HCT116 (cell line): ENCODE results near the gene EIF4G3. TPM values are rescaled to one million over a fixed set of nuclear protein-coding genes. Genes with fewer than 3 reads are reported as not detected.

Experiments used
- ATAC-seq: fragments of 200-7000 bp; cut with Tn5 transposase; 2 replicates; pipeline ENCODE4 v1.9.1; 2020; ENCODE audit warnings: mild to moderate bottlenecking, moderate library complexity
- BruUV-seq: library from RNA; stranded (reverse); fragments of 400-500 nt; replicated peaks from 2 replicates; lab custom pipeline; 2021; lab: Mats Ljungman, UMichigan
- CTCF ChIA-PET: fragments of 300-600 bp; sonication (Branson Sonifier 250); formaldehyde crosslinking; loops from one replicate; lab custom pipeline; 2021; ENCODE audit warnings: antibody characterized with exemption; lab: Charles Lee
- POLR2A ChIA-PET: fragments of 300-600, 350-600 bp; sonication (Branson Sonifier 250); formaldehyde crosslinking; loops from one replicate; lab custom pipeline; 2021; ENCODE audit warnings: antibody characterized with exemption; lab: Charles Lee
- RAD21 ChIA-PET, 2 experiments: fragments of 300-600 bp; sonication (Branson Sonifier 250); formaldehyde crosslinking; loops; one replicate each; lab custom pipeline; 2023; ENCODE audit warnings: low total read pairs in 2 of 2; ENCODE audit not compliant: uncharacterized antibody in 2 of 2, unreplicated experiment in 2 of 2, low non-redundant PET in 1 of 2; lab: Charles Lee
- DNase-seq: peaks from one replicate; pipeline ENCODE4 v3.0.0-alpha.2; 2010; ENCODE audit warnings: low read depth, low spot score
- H2AFZ ChIP-seq: fragments of 200-600 bp; shearing (Covaris generic), sonication (generic); 2 replicates; pipeline ENCODE4 v1.6.1; 2017; ENCODE audit warnings: low read depth, mixed run types, mixed read lengths, antibody characterized with exemption, low read length; ENCODE audit not compliant: poor library complexity, severe bottlenecking
- H3K27ac ChIP-seq: 2 replicates; pipeline ENCODE4 v1.5.1; 2012; ENCODE audit warnings: low read depth, low read length
- H3K27me3 ChIP-seq: fragments of 200-600 bp; sonication (generic); 2 replicates; pipeline ENCODE4 v1.6.1; 2016; ENCODE audit warnings: mixed run types, low read length, mixed read lengths; ENCODE audit not compliant: insufficient read depth
- H3K36me3 ChIP-seq, 2 experiments: fragments of 200-500 bp in 1 of 2; fragments of 200-600 bp in 1 of 2; sonication (Bioruptor generic) in 1 of 2; sonication (generic) in 1 of 2; 2 replicates each; pipeline versions ENCODE4 v1.5.1 to v1.6.1; 2014 to 2016; ENCODE audit warnings: low read length in 2 of 2, inconsistent platforms in 1 of 2, mixed read lengths in 1 of 2, mixed run types in 1 of 2; ENCODE audit not compliant: insufficient read depth in 2 of 2, control insufficient read depth in 1 of 2
- H3K4me1 ChIP-seq, 2 experiments: fragments of 200-600 bp in 1 of 2; sonication (generic) in 1 of 2; 2 replicates each; pipeline versions ENCODE4 v1.5.1 to v1.6.1; 2012 to 2017; ENCODE audit warnings: low read length in 2 of 2, inconsistent platforms in 1 of 2, mild to moderate bottlenecking in 1 of 2, mixed read lengths in 1 of 2, mixed run types in 1 of 2, moderate library complexity in 1 of 2; ENCODE audit not compliant: insufficient read depth in 2 of 2, control insufficient read depth in 1 of 2
- H3K4me2 ChIP-seq: fragments of 200-600 bp; sonication (generic); 2 replicates; pipeline ENCODE4 v1.6.1; 2017; ENCODE audit warnings: mixed run types, low read length, mixed read lengths
- H3K4me3 ChIP-seq, 2 experiments: fragments of 200-600 bp in 1 of 2; sonication (generic) in 1 of 2; replicated peaks in 1 of 2; 2 replicates each; pipeline ENCODE4 v1.5.1; 2011 to 2016; ENCODE audit warnings: low read length in 2 of 2, control low read depth in 1 of 2, low read depth in 1 of 2, mild to moderate bottlenecking in 1 of 2, mixed read lengths in 1 of 2, mixed run types in 1 of 2
- H3K79me2 ChIP-seq: fragments of 200-600 bp; sonication (generic); 2 replicates; pipeline ENCODE4 v1.6.1; 2017; ENCODE audit warnings: mild to moderate bottlenecking, mixed run types, low read length, moderate library complexity, mixed read lengths; ENCODE audit not compliant: insufficient read depth
- H3K9ac ChIP-seq: fragments of 200-600 bp; sonication (generic); 2 replicates; pipeline ENCODE4 v1.6.1; 2016; ENCODE audit warnings: low read length, mixed read lengths
- H3K9me2 ChIP-seq: fragments of 200-600 bp; sonication (generic), shearing (Covaris generic); 2 replicates; pipeline ENCODE4 v1.6.1; 2017; ENCODE audit warnings: mixed run types, mild to moderate bottlenecking, moderate library complexity; ENCODE audit not compliant: insufficient read depth
- H3K9me3 ChIP-seq, 2 experiments: fragments of 200-500 bp in 1 of 2; fragments of 200-600 bp in 1 of 2; sonication (Bioruptor generic) in 1 of 2; sonication (generic) in 1 of 2; 2 replicates each; pipeline ENCODE4 v1.6.1; 2014 to 2017; ENCODE audit warnings: low read length in 2 of 2, mixed read lengths in 2 of 2, inconsistent platforms in 1 of 2, low read depth in 1 of 2, mild to moderate bottlenecking in 1 of 2, mixed run types in 1 of 2, moderate library complexity in 1 of 2; ENCODE audit not compliant: control insufficient read depth in 1 of 2, insufficient read depth in 1 of 2
- H4K20me1 ChIP-seq: fragments of 200-600 bp; sonication (generic), shearing (Covaris generic); 2 replicates; pipeline ENCODE4 v1.6.1; 2017; ENCODE audit warnings: mixed run types, mild to moderate bottlenecking, moderate library complexity; ENCODE audit not compliant: insufficient read depth
- EGR1 ChIP-seq: IDR thresholded peaks from 2 replicates; pipeline ENCODE4 v1.6.1; 2012; ENCODE audit warnings: low read depth
- EZH2phosphoT487 ChIP-seq: fragments of 200-600 bp; IDR thresholded peaks from 2 replicates; pipeline ENCODE4 v1.6.1; 2018; ENCODE audit warnings: antibody characterized with exemption, borderline replicate concordance
- SP1 ChIP-seq: IDR thresholded peaks from 2 replicates; pipeline ENCODE4 v1.6.1; 2012; ENCODE audit warnings: low read depth
- ZNF274 ChIP-seq: fragments of 200-500 bp; sonication (Bioruptor generic); IDR thresholded peaks from 2 replicates; pipeline ENCODE4 v1.6.1; 2014; ENCODE audit warnings: mild to moderate bottlenecking, low read depth, low read length, inconsistent platforms
- intact Hi-C: fragments of 100-400 bp; cut with micrococcal nuclease; formaldehyde crosslinking; loops from 2 replicates; pipeline ENCODE4 v1.10.0; 2022
- total RNA-seq: library from RNA; stranded (reverse); gene quantifications from one replicate; pipeline ENCODE4 v1.2.1, GENCODE V29; 2021; ENCODE audit not compliant: unreplicated experiment

The EIF4G3 gene
- total RNA-seq, 1 experiment from 2014 or later: 40.1 TPM

- H3K27ac ChIP-seq: no peak overlapping the region
- H3K4me3 ChIP-seq: no peak overlapping the region
- H3K36me3 ChIP-seq: no peaks in the 10 kb centered on the region
- TF ChIP-seq EZH2phosphoT487 (no peak), SP1 (no peak), ZNF274 (no peak), EGR1 (no peak)
- no peaks in the 10 kb centered on the region for H3K27me3 ChIP-seq
- ChIA-PET POLR2A (no interaction called here), CTCF (no interaction called here), RAD21 (no interaction called here)
- DNase-seq (no peak), ATAC-seq (no peak)
- no TSS peak for BruUV-seq
- intact Hi-C loops: no loop called here
- no peak overlapping the region for H2AFZ ChIP-seq
- H3K79me2 ChIP-seq: no peaks in the 10 kb centered on the region
- H3K9me3 ChIP-seq: no peaks in the 10 kb centered on the region
- H3K9me2 ChIP-seq: no peaks in the 10 kb centered on the region
- no peak overlapping the region for H3K9ac ChIP-seq
- no peak overlapping the region for H3K4me2 ChIP-seq
- no peaks in the 10 kb centered on the region for H4K20me1 ChIP-seq
- H3K4me1 ChIP-seq: no peaks in the 10 kb centered on the region
Measured at GRCh38 chr1:21117597-21118001, 59.1 kb downstream of the EIF4G3 start.

- Histone ChIP-seq H3K27me3 (no peaks in the 10 kb centered on the region), H3K9ac (no peak overlapping the region), H2AFZ (no peak overlapping the region), H3K4me3 (no peak overlapping the region), H3K79me2 (no peaks in the 10 kb centered on the region), H4K20me1 (no peaks in the 10 kb centered on the region), H3K4me2 (no peak overlapping the region), H3K36me3 (no peaks in the 10 kb centered on the region), H3K4me1 (no peaks in the 10 kb centered on the region), H3K27ac (no peak overlapping the region), H3K9me3 (no peaks in the 10 kb centered on the region), H3K9me2 (no peaks in the 10 kb centered on the region)
- no TSS peak for BruUV-seq
- intact Hi-C loops: no loop called here
- RAD21 ChIA-PET: no interaction called here
- no peak for TF ChIP-seq SP1
- no peak for ATAC-seq
- POLR2A ChIA-PET: no interaction called here
- CTCF ChIA-PET: no interaction called here
- no peak for DNase-seq
Measured at GRCh38 chr1:21117159-21117558, 59.5 kb downstream of the EIF4G3 start.
